Islet precursor cell (in vitro differentiated cells): ENCODE results near the gene DOCK10.
A peak's percentile ranks its signal among the peaks of the same experiment; 100 is the strongest.
"Not testable (repeated sequence)": the region's sequence is repeated elsewhere in the genome, so short reads cannot be mapped to it uniquely, and the experiment has no call there.

Source experiments
- DNase-seq: peaks from one replicate; pipeline ENCODE4 v3.0.0-alpha.2; 2018

DOCK10 gene

DNA sequence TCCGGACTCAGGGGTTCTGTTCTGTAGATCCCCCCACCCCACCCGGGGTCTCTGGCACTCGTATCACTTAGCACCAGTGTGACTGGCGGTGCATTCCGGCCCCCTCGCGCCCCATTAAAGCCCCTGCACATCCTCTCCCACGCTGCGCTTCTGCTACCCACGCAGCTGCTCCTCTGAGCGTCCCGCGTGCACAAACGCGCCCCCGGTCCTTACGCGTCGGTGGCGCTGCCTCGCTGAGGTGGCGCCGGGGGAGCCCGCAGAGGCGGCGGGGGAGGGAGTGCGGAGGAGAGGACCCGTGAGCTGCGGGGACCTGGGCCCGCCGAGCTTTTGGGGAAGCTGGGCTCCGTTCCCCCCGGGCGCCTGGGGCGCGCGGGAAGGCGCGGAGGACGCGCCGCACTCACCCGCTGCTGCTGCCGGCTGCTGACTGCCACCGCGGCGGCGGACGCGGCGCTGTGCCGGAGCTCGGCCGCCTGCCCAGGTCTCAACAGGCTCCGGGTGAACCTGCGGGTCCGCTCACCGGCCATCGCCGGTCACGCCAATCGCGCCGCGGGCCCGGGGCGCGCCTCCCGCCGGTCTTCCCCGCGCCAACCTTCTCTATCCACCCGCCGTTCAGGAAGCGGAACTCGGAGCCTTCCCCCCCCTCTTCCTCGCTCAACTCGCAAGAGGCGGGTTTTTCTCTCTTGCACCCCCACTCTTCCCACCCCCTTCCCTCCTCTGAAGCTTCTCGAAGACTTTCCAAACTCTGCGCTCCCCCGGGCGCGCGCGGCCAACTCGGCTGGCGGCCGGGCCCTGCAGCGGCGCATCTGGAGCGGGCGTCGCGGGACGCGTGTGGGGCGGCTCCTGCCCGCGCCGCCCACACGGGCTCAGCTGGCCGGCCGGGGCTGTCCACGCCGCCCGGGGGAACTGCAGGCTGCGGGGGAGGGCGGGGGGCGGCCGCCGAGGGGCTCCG is at the start of gene DOCK10:
TSS of gene DOCK10 (minus strand) at position 618 of the 949 bp plus-strand sequence. CDS start at position 524, 94 bp downstream.
- peak; percentile 60 for DNase-seq

DNA sequence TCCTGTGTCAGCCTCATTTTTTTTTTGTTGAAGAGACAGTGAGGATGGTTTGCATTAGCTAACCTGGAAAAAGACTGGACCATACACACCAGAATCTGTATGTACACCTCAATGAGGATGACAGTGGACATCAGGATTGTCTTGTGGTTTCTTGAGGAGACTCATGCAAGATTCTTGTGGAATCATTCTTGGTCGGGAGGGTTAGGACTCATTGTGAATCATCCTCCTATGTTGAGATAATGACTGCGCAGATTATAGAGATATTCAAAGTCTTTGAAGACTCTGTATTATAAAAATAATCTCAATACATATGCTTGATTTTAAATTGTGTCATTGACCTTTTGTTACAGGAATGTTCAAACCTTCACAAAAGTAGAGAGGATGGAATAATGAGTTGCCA is 49.1 kb upstream of the DOCK10 start:
- no peak for DNase-seq

DNA sequence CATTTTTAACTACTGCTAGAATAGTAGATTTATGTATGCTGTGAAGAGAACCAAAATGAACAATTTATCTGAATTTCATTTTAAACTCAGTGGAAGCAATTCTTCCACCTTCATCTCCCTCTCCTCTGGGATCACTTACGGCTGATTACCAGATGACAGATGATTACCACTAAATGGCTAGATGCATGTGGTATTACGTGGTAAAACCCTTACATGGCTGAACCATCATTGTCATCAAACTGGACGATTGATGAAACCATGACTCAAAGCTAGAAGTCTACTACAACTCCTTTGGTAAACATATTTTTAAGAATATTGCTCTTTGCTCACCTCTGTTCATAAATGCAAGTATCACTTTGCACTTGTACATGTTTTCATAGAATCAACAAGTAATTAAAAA is 48.5 kb upstream of the DOCK10 start:
- DNase-seq, result no peak

DNA sequence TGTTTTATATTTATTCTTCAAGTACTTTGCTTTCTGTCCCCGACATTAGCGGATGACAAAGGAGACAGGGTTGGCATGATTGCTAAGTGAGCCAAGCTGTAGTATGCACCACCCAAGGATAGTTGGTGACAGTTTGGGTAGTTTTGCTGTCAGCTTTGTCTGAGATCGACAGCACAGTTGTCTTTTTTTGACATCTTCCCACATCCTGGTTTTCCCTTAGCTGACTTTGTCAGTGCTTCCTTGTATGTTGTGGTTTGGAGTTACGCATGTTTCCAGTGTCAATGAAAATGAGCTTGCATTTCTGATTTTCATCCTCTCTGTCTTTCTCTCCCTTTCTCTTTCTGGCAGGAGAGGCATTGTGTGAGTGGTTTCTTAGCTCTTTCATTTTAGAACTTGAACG is 44.6 kb upstream of the DOCK10 start:
- no peak for DNase-seq

DNA sequence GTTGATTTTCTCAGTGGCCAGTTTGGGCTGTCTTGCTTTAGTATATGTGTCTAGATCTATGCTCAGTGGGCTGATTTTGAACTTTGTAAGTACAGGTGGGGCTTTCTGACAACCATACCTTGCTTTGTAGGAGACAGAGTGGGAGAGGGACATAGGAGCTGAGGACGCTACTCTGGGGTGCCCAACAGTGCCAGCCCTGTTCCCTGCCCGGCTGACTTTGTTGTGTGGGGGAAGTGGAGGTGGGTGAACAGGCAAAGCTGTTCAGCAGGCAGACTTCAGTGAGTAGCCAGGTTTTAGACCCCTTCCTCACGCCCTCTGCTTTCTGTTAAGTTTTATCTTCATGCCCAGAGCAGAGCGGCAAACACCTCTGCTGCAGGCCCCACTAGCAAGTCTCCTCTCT is 44.2 kb upstream of the DOCK10 start:
- no peak for DNase-seq

DNA sequence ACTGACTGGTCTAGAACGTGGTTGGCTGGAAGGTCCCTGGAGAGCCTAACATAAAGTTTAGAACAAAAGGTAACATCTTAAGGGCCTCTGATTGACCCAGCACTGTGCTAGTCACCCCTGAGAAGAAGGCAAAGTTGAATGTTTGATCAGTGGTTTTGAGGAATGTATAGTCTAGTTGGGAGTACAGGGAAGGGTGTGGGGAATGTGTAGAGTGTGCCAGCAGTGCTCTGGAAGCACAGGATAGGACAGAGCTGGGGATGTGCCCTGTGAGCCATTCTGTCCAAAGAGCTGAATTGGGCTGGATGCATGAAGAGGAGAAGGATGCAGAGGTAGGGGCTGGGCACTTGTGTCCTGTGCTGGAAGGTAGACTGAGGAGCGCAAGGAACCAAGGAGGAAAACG is 41.0 kb upstream of the DOCK10 start:
- no peak for DNase-seq

DNA sequence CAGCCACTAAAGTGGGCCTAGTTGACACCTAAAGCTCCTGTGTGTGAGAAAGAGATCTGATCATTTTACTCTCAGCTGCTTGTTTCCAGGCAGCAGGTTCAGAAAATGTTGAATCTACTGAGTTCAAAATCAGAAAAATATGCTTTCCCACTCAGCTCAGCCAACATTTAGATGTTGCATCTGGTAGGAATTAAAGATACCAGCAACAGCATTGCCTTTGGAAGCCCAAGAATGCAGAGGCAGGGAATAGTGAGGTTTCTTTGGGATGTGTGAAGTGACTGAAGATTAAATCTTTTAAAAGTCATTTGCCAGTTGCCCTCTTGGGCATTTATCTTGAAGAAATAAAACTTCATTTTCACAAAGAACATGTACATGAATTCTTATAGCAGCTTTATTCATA is 33.9 kb upstream of the DOCK10 start:
- DNase-seq, result no peak

DNA sequence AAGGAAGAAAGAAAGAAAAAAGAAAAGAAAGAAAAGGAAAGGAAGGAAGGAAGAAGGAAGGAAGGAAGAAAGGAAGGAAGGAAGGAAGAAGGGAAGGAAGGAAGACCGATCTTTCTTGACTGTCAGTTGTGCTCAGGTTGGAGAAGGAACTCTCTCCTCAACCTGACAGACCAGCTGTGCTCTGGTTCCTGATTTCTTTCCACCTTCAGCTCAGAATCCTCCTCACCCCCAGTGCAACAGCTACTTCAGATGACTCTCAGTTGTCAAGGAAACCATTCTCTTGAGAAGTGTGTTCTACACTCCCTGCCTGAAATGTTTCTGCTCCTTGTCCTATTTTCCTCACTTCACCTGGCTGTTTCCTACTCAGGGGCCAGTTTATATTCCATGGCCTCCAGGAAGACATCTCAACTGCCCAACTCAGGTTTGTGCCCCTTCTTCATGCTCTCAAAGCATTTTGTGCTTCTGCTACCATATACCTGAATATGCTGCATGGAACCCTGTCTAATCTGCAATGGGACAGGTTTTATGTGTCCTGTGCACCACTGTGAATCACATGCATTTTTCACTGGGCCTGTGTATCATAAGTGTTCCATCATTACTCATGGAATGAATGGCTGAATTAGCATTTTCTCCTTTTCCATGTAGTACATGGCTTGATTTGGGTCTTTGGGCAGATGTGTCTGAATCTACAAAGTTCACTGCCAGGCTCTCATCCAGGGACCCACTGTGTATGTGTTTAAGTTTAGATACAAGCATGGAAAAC is 32.8 kb upstream of the DOCK10 start:
- no peak for DNase-seq

DNA sequence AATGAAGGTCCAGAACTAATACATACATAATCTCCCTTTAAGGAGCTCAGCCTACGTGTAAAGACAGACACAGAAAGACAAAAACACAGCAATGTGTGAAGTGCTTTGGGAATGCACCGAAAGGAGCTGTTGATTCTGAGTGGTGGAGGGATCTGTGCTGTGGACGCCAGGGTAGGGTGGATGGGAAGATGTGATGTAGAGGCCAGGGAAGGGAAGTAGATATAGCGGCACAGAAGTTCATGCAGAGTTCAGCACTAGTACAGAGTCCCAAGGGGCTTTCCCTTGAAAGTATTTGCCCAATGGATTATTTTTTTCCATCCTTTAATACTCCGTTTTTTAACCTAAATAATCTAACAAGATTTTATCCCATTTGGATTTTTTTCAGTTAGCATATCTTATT is 32.1 kb upstream of the DOCK10 start:
- no peak for DNase-seq

DNA sequence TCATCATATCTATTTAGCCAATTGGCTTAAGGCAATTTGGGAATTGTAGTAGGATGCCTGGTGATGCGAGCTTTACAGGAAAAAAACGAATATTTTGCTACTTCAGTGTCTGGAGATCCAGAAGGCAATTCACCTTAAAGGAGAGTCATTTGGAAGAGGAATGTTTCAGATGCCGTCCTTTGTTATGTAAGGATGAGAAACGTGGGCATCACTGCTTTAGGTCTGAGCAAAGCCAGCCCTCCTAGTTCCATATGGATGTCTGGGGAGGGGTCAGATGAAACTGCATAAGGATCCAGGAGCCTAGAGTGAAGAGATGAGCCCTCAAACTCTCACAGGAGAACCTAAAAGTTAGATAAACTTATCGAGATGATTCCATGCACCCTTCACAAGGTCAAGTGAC is 30.9 kb upstream of the DOCK10 start:
- no peak for DNase-seq

DNA sequence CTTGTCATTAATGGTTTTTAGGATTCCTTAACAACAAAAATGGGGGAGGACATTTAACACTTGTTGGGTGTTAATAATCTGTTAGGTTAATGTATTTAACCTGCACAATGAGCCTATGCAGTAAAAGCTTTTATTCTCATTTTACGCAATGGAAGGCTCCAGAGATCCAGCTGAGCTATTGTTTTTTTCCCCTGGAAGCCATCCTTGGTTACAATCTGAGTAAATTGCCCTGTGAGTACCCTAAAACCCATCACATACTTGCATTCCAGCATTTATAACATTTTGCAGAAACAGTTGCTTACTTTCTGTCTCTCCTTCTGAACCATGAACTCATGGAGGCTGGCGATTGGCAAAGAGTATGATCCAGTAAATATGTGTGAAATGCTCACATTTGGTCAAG is 30.2 kb upstream of the DOCK10 start:
- no peak for DNase-seq

DNA sequence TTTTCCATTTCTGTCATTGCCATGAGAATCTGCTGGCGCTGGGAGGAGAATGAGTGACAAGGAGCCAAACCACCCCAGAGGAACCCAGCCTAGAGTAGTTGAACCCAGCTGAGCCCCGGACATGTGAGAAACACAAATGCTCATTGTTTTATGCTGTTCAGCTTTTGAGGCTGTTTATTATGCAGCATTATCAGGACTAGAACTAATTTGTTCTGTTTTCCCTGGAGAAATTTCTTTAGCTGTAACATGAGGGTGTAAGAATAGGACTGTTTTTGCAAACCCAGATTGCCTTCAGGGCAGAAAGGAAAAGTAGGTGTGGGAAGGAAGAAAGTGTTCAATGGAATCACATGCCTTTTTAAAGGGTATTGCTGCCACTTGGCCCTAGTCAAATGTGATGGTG is 28.5 kb upstream of the DOCK10 start:
- DNase-seq, result no peak

DNA sequence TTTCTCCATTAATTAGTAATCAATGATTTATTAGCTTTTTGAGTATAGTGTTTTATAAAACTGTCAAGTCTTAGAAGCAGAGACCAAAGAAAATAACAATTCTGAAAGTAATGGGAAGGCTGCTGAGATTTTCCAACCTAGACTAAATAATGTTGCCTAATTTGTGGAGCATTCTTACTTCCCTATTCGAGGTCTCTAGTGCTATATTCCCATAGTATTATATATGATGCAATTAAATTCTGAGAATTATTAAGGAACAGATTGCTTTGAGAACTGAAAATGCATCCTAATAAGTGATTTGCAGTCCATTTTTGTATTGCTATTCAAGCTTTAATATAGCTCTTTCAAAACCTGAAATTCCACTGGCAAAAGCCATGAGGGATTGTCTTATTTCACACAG is 27.7 kb upstream of the DOCK10 start:
- DNase-seq, result no peak

DNA sequence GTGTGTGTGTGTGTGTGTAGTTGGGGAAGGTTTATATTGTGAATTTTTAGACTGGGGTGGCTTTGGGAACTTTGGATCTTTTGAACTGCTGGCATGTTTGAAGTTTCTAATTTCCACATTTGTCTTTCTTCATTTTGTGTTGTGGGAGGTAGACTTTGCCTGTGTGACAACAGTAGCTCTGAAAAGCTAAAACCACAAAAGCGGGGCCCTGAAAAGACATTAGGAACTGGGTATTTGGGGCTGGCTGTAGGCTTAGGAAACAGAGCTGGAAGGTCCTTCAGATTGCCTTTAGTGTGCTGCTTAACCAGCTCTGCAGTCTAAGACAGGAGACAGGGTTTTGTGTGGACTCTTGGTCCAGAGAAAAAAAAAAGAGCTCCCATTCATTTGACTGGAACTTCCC is 27.2 kb upstream of the DOCK10 start:
- no peak for DNase-seq

DNA sequence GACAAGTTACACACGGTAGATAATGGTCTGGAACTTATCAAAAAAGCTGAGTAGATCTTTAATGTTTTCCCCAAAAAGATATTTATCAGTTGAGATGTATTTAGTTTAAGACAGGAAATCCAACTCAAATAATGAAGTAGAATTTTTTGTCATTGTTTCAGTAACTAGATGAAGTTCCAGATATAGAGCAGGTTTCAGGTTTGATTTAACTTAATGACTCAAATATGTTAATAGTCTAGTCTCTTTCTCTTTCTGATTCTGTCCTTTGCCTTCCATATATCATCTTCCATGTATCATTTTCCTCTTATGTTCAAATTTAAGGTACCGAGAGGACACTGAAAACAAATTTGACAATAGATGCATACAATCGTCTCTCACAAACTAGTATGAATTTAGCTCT is 23.6 kb upstream of the DOCK10 start:
- DNase-seq, result no peak

DNA sequence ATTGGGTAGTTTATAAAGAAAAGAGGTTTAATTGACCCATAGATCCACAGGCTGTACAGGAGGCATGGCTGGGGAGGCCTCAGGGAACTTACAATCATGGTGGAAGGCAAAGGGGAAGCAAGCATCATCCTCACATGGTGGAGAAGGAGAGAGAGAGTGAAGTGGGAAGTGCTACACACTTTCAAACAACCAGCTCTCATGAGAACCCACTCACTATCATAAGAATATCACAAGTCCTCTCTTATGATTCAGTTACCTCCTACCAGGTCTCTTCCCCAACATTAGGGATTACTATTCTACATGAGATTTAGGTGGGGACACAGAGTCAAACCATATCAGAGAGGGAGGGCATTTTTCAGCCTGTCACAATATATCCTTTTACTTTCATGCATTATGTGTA is 22.7 kb upstream of the DOCK10 start:
- no peak for DNase-seq

DNA sequence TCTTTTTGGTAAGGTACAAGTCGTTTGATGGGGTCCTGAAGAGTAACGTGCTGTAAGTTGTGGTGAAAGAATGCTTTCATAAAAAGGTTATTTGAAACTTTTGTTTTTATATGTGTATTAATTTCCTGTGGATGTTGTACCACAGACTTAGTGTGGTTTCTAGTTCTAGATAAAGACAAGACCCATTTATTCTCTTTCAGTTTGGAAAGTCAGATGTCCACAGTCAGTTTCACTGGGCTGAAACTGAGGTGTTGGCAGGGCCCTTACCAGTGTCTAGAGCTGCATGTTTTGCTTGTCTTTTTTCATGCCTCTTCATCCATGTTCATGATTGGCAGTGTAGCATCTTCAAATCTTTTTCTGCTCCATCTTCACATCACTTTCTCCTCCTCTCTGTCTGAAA is 22.1 kb upstream of the DOCK10 start:
- no peak for DNase-seq

DNA sequence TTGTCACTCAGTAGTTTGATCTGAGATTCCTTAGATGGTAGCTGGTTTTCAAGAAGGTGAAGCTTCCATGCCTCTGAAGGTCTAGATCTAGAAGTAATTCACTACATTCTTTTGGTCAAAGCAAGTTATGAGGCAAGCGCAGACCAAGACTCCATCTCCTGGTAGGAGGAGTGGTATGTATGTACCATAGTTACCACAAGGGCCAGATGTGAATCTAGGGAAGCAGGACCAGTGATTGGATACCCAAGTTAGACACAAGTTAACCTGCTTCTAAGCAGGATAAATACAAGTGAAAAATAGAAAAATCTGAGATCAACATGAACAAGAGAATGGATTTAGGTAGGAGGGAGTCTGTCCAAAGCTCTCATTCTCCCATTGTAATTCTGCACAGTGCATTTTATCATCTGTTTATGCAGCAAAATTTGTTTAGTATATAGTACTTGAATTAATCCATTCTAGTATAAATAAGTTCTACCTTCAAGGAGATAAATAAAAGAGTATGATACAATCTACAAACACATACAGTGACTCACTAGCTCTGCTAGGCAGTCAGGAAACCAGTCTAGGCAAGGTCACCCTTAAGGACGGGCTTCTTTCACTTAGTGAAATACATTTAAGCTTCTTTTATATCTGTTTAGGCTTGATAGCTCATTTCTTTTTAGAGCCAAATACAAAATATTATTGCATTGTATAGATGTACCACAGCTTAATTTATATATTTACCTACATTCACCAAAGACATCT is 14.2 kb upstream of the DOCK10 start:
- DNase-seq, result no peak

DNA sequence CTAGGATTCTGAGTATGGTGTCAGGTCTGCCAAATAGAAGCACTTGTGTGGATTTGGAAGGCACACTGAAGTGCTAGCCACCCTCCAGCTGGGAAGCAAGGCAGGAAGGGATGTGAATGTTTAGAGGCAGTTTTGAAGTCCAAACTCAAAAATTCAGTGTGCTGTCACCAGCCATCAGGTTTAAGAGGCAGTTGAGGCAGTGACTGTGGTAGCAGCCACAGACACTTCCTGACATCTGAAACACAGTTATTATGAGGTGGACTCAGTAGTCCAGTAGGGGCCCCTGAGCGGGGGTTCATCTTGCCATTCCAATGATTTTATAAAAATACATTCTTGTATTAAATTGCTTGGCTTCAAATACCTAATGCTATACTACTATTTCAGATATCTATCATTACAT is 13.4 kb upstream of the DOCK10 start:
- no peak for DNase-seq

DNA sequence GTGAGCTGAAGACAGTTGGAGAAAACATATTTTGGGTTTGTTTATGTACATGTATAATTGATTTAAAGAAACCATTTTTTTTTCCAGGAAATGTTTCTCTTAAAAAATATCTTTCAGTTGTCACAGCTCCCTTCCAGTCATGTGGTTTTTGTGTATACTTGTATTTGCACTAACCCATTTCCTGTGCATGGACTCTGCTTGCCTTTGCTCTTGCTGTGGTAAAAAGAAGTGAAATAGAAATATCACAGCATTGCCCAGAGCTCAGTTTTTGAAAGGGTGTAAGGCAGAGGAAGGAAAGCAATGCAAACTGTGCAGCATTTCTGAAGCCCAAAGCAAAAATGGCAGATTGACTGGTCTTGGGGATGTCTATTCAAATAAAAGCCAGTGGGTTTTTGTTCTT is 10.4 kb upstream of the DOCK10 start:
- no peak for DNase-seq

DNA sequence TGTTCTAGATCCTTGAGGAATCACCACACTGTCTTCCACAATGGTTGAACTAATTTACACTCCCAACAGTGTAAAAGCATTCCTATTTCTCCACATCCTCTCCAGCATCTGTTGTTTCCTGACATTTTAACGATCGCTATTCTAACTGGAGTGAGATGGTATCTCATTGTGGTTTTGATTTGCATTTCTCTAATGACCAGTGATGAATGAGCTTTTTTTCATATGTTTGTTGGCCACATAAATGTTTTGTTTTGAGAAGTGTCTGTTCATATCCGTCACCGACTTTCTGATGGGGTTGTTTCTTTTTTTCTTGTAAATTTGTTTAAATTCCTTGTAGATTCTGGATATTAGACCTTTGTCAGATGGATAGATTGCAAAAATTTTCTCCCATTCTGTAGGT is 5.2 kb upstream of the DOCK10 start:
- DNase-seq, result not testable (repeated sequence)

DNA sequence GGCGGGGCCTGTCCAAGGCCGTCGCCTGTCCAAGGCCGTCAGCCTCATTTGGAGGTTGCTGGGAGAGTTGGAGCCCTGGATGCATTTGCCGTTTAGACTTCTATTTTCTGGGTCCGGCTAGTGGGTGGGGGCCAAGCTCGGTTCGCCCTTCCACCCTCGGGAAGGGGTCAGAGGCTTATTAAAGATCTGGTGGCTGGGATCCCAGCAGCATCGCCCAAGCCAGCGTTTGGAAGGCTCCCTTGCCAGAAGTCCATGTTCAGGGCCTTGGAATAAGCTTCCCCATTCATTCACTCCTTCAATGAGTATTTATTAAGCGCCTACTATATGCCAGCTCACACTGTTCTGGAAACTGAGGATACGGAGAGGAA is 516 bp upstream of the DOCK10 start:
- DNase-seq, result no peak

DNA sequence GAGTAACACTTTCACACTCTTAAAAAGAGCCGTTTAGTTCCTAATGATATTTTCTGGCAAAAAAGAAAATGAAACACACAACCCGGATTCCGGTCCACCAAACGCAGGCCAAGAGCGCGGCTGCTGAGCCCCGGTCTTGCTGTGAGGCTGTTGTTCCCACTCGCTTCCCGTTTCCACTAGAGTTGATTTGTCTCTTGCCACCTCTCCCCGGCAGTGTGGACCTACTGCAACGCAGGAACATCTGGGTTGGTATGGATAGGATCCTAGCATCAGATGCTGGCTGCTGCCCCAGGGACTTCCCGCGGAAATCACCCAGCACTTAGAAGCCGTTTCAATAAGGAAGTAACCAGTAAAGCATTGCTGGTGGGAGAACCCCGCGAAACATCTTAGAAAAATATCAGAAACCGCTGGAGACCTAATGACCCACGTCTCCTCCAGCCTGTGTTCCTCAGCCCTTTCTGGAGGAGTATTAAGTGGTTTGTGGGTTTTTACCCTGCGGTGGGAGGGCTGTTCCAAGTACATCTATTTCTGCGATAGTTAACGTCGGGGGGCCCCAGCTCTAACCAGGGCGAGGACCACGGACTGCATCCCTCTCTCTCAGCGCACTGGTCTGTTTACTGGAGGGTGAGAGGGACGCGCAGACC is 939 bp downstream of the DOCK10 start:
- DNase-seq, result no peak
